GM18520 (cell line): ENCODE measurements around the gene PROK1.
"Not testable (repeated sequence)": the region's sequence is repeated elsewhere in the genome, so short reads cannot be mapped to it uniquely, and the experiment has no call there.

ENCODE experiments used
- ATAC-seq: cut with Tn5 transposase; IDR thresholded peaks from one replicate; pipeline ENCODE4 v1.9.1; 2021; ENCODE audit not compliant: unreplicated experiment

The PROK1 gene

DNA sequence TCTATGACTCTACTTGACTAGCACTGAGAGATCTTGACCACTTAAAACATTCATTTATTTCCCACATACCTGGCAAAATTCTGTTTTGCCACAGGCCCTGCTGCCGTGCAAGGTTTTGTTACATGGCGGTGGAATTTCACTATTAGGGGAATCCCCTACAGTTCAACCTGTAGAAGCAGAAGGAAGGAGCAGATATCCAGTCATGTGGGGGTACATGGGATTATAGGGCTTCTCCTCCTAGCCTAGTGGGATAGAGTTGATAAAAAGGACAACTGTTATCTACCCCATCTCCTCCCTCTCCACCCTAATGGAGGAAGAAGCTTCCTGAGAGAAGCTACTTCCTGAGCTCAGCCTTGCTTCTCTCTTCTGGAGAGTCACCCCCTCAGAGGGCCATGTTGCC lies 17.7 kb upstream of the PROK1 start:
- ATAC-seq, result no peak

- ATAC-seq, result no peak
Observed at GRCh38 chr1:110433803-110434202, 17.1 kb upstream of the PROK1 start.

GRCh38 chr1:110434946-110435345 lies 16.0 kb upstream of the PROK1 start:
- no peak for ATAC-seq

GRCh38 chr1:110436635-110437034 lies 14.3 kb upstream of the PROK1 start:
- ATAC-seq, result no peak

- not testable (repeated sequence) for ATAC-seq
Observed at GRCh38 chr1:110437645-110438299, 13.2 kb upstream of the PROK1 start.

DNA sequence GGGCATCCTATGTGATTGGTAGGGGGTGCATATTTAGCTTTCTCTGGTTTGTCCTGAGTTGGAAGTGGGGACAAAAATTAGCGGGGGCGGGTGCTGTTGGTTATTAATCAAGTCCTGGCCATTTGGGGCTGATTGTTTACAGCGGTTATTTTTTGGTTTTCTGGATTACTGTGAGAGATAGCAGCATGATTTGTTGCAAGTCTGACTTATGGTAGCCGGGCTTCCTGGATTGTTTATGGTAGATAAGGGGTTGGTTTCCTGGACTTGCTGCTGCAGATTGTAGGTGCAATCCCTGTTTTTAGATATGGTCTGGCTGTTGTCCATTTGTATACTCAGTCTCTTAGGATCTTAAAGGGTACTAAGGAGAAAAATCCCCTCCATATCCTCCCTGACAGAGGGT lies 12.1 kb upstream of the PROK1 start:
- ATAC-seq, result no peak

DNA sequence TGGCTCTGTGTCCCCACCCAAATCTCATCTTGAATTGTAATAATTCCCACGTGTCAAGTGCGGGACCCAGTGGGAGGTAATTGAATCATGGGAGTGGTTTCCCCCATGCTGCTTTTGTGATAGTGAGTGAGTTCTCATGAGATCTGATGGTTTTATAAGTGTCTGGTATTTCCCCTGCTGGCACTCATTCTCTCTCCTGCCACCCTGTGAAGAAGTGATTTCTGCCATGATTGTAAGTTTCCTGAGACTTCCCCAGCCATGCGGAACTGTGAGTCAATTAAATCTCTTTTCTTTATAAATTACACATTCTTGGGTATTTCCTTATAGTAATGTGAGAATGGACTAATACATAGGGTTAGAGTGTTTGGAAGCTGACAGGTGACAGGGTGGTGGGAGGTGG lies 11.1 kb upstream of the PROK1 start:
- ATAC-seq, result not testable (repeated sequence)

- ATAC-seq, result no peak
Observed at GRCh38 chr1:110440877-110441276, 10.1 kb upstream of the PROK1 start.

- ATAC-seq, result no peak
Observed at GRCh38 chr1:110441888-110442287, 9.1 kb upstream of the PROK1 start.

GRCh38 chr1:110443451-110443850 lies 7.5 kb upstream of the PROK1 start:
- no peak for ATAC-seq

DNA sequence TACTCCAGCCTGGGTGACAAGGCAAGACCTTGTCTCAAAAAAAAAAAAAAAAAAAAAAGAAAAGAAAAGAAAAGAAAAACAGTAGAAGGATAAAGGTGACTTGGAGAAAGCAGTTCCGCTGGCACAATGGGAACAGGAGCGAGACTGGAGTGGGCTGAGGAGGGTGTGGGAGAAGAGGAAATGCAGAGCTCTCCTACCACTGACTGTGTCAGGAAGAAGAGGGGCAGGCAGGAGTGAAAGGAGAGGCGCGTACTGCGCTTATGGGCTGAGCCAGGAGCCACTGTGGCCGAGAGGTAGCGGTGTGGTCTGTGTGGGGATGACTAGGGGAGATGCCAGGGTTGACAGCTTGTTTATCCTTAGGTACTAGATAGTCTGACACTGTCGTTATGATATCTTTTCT lies 6.4 kb upstream of the PROK1 start:
- ATAC-seq, result no peak

DNA sequence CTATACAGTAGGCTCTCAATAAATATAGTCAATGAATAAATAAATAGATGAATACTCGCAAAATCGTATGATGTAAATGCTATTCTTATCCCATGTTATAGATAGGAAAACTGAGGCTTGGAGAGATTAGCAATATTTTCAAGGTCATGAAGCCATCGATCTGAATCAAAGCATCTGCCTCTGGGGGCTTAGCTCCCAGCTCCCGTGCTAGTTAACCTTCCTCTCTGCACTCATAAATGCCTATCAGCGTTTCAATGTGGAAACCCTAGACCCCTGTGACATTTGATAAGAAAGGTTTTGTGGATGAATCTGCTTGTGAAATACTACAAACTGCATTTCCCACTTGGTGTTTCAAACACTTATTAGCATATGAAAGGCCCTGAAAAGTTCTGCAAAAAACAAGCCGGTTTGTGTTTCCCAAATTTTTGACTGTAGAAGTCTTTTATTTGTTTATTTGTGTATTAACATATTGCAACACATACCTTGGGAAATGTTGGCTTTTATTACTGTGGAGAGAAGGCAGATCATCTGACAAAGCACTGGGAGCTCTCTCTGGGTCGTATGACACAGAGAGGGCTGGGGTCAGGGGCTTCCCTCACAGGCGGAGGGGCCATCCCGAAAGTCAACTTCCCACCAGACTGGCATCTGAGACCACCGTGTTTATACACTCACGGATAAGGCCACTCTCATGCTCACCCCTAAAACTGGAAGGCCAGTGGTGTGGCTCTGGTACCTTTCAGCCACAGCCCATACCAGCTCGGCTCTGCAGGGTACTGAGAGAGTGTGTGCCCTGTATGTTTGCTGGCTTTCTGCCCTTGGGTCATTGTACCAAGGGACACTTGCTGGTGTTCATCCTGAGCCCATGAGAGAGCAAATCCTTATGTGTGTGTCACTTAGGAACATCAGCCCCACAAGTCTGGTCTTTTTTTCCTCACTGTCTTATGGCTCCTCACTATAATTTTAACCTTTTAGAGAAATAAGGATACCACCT lies 993 bp upstream of the PROK1 start:
- ATAC-seq, result no peak

- no peak for ATAC-seq
Observed at GRCh38 chr1:110452330-110452729, 1.4 kb downstream of the PROK1 start.

DNA sequence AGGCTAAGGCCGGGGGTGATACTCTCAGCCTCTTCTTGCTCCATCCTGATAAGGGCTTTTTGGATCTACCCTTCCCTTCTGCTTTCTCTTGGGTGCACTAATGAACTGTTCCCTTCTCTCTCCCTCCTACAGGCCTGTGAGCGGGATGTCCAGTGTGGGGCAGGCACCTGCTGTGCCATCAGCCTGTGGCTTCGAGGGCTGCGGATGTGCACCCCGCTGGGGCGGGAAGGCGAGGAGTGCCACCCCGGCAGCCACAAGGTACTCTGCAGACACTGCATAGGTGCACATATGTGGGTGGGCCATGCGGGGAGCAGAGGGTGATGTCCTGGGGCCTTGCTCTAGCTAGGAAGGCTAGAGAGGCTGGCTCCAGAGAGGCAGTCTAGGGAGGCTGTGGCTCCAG lies 2.9 kb downstream of the PROK1 start:
- no peak for ATAC-seq

- no peak for ATAC-seq
Observed at GRCh38 chr1:110454328-110454727, 3.4 kb downstream of the PROK1 start.

- ATAC-seq, result no peak
Observed at GRCh38 chr1:110455151-110455550, 4.2 kb downstream of the PROK1 start.

GRCh38 chr1:110457206-110457605 lies 6.3 kb downstream of the PROK1 start:
- no peak for ATAC-seq

GRCh38 chr1:110460253-110461220 lies 9.6 kb downstream of the PROK1 start:
- no peak for ATAC-seq

DNA sequence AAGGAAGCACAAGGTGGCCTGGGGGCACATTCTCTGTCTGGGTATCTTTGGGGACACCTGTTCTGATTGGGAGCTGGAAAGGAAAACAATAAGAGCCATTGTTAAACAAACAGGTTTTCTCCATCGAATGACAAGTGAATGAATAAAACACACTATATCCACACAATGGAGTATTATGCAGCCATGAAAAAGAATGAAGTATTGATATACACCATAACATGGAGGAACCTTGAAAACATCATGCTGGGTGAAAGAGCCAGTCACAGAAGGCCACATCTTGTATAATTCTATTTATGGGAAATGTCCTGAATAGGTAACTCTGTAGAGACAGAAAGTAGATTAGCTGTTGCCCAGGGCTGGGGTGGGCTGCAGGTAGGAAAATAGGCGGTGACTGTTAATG lies 11.1 kb downstream of the PROK1 start:
- ATAC-seq, result no peak

- ATAC-seq, result no peak
Observed at GRCh38 chr1:110462964-110463363, 12.0 kb downstream of the PROK1 start.

GRCh38 chr1:110463725-110464124 lies 12.8 kb downstream of the PROK1 start:
- ATAC-seq, result no peak
